Measurements from ENCODE around the gene SYPL1. TPM values are rescaled to one million over a fixed set of nuclear protein-coding genes. Genes with fewer than 3 reads are reported as not detected.

Gene SYPL1
- total and polyA plus RNA-seq, 4 donors = 52.7 to 114 (median 68.4) TPM

GRCh38 chr7:106085015-106085414 lies 27.1 kb downstream of the SYPL1 start:
- no peak overlapping the region for H3K9ac ChIP-seq (ENCODE audit: insufficient read depth in 1 of 2, low read length in 2 of 2)
- no peak for ATAC-seq (ENCODE audit: insufficient read depth, low FRiP score)
- no peaks in the 10 kb centered on the region for H3K9me3 ChIP-seq (ENCODE audit: control insufficient read depth in 4 of 4, insufficient read depth in 3 of 4, low read length in 3 of 4)
- DNase-seq = no peak
- no peak overlapping the region for H3K27ac ChIP-seq (ENCODE audit: low read depth in 1 of 2, low read length in 1 of 2)
- no peaks in the 10 kb centered on the region for H3K27me3 ChIP-seq (ENCODE audit: control insufficient read depth in 3 of 3, insufficient read depth in 3 of 3, low read length in 2 of 3)
- H3K4me1 ChIP-seq (ENCODE audit: control insufficient read depth in 5 of 5, insufficient read depth in 5 of 5, low read length in 5 of 5) = peaks cover 0 to 5% (median 3%) of the 10 kb centered on the region in 5 donors
- no peak overlapping the region for H3K4me3 ChIP-seq
- TF ChIP-seq CTCF (IDR thresholded peaks at IDR 0.05; ENCODE audit: control extremely low read depth, extremely low read depth) = no peak
- peaks cover 2 to 4% (median 3%) of the 10 kb centered on the region in 4 donors for H3K36me3 ChIP-seq (ENCODE audit: control insufficient read depth in 4 of 4, insufficient read depth in 4 of 4, low read length in 4 of 4)

GRCh38 chr7:106083717-106084116 lies 28.4 kb downstream of the SYPL1 start:
- Histone ChIP-seq H3K9ac (ENCODE audit: insufficient read depth in 1 of 2, low read length in 2 of 2) (no peak overlapping the region), H3K4me3 (no peak overlapping the region), H3K27ac (ENCODE audit: low read depth in 1 of 2, low read length in 1 of 2) (no peak overlapping the region), H3K36me3 (ENCODE audit: control insufficient read depth in 4 of 4, insufficient read depth in 4 of 4, low read length in 4 of 4) (peaks cover 0 to under 1% (median 0%) of the 10 kb centered on the region in 4 donors), H3K4me1 (ENCODE audit: control insufficient read depth in 5 of 5, insufficient read depth in 5 of 5, low read length in 5 of 5) (peaks cover 0 to 8% (median 4%) of the 10 kb centered on the region in 5 donors), H3K9me3 (ENCODE audit: control insufficient read depth in 4 of 4, insufficient read depth in 3 of 4, low read length in 3 of 4) (no peaks in the 10 kb centered on the region), H3K27me3 (ENCODE audit: control insufficient read depth in 3 of 3, insufficient read depth in 3 of 3, low read length in 2 of 3) (no peaks in the 10 kb centered on the region)
- ATAC-seq (ENCODE audit: insufficient read depth, low FRiP score) = no peak
- 74 to 84% methylated on average over 3 of the region's 3 CpGs for WGBS, 2 donors
- no peak for DNase-seq
- TF ChIP-seq CTCF (IDR thresholded peaks at IDR 0.05; ENCODE audit: control extremely low read depth, extremely low read depth) = no peak

- H3K9me3 ChIP-seq (ENCODE audit: control insufficient read depth in 4 of 4, insufficient read depth in 3 of 4, low read length in 3 of 4) = no peaks in the 10 kb centered on the region
- H3K36me3 ChIP-seq (ENCODE audit: control insufficient read depth in 4 of 4, insufficient read depth in 4 of 4, low read length in 4 of 4) = no peaks in the 10 kb centered on the region
- no peak overlapping the region for H3K9ac ChIP-seq (ENCODE audit: insufficient read depth in 1 of 2, low read length in 2 of 2)
- H3K27me3 ChIP-seq (ENCODE audit: control insufficient read depth in 3 of 3, insufficient read depth in 3 of 3, low read length in 2 of 3) = no peaks in the 10 kb centered on the region
- H3K4me3 ChIP-seq = no peak overlapping the region
- peaks cover 0 to 7% (median 4%) of the 10 kb centered on the region in 5 donors for H3K4me1 ChIP-seq (ENCODE audit: control insufficient read depth in 5 of 5, insufficient read depth in 5 of 5, low read length in 5 of 5)
- DNase-seq (peak in 2 of 3 donors; percentile 28 to 44), ATAC-seq (ENCODE audit: insufficient read depth, low FRiP score) (no peak)
- TF ChIP-seq CTCF (IDR thresholded peaks at IDR 0.05; ENCODE audit: control extremely low read depth, extremely low read depth) = no peak
- 59 to 78% methylated on average over 18 of the region's 18 CpGs for WGBS, 2 donors
- no peak overlapping the region for H3K27ac ChIP-seq (ENCODE audit: low read depth in 1 of 2, low read length in 1 of 2)
Observed at GRCh38 chr7:106082087-106082854, 29.8 kb downstream of the SYPL1 start.

Data from lung (tissue), 12 donors.